ENCODE results near the gene PLPP3.

GRCh38 chr1:56459260-56459659 lies 120.1 kb downstream of the PLPP3 start:
- TF ChIP-seq CTCF (IDR thresholded peaks at IDR 0.05) (no peak), TCF7L2 (IDR thresholded peaks at IDR 0.05; ENCODE audit: low read depth, low read length) (no peak), SIN3A (IDR thresholded peaks at IDR 0.05; ENCODE audit: borderline replicate concordance, insufficient read depth, low read depth, low read length) (no peak)
